Keratinocyte (primary cell): ENCODE measurements around the gene UGT3A1.

Experiments used
- EZH2 ChIP-seq: IDR thresholded peaks from one replicate; pipeline ENCODE4 v1.6.1; 2012; ENCODE audit warnings: inconsistent platforms, mild to moderate bottlenecking, low read length, moderate library complexity
- TF ChIP-seq, protein P1 (sequence below), 3 experiments: IDR thresholded peaks in 1 of 3; conservative IDR thresholded peaks in 1 of 3; optimal IDR thresholded peaks in 1 of 3; 2 replicates in 2 of 3; 3 replicates in 1 of 3; pipeline versions ENCODE3 to v1.5.1; 2011; ENCODE audit warnings: low read length in 3 of 3, mild to moderate bottlenecking in 3 of 3, moderate library complexity in 2 of 3, control low read depth in 1 of 3, inconsistent platforms in 1 of 3; ENCODE audit not compliant: insufficient read depth in 2 of 3; ENCODE audit errors: extremely low read depth in 1 of 3

DNA sequence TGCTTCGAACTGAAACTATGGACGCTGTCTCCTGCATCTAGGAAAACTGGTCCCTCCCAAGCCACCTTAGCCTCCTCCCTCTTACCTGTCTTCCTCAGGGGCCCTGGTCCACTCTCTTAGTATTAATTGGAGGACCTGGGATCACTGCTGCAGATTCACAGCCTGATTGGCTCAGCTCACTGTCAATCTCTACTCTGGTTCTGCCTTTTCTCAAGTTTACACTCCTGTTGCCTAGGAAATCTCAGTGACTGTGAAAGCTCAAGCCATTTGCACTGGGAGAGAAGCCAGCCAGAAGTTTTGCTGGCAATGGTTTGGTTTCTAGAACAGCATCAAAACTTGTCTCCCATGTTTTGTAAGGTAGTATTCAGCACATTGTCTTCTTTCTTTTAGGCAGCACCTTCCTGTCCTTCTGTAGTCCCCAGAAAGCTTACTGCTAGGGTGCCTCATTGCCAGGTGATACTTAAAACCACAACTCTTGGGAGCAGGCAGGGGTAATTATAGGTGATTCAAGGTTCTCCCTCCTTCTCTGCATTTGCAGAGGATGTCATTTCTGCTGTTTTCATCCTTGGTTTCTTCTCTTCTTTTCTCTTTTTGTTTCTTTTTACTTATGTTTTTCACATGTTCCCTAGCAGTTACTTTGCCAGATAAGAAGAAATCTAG is 52.5 kb downstream of the UGT3A1 start, which contains the start of gene CAPSL:
- no peak for TF ChIP-seq EZH2
- TF ChIP-seq, protein P1, sequence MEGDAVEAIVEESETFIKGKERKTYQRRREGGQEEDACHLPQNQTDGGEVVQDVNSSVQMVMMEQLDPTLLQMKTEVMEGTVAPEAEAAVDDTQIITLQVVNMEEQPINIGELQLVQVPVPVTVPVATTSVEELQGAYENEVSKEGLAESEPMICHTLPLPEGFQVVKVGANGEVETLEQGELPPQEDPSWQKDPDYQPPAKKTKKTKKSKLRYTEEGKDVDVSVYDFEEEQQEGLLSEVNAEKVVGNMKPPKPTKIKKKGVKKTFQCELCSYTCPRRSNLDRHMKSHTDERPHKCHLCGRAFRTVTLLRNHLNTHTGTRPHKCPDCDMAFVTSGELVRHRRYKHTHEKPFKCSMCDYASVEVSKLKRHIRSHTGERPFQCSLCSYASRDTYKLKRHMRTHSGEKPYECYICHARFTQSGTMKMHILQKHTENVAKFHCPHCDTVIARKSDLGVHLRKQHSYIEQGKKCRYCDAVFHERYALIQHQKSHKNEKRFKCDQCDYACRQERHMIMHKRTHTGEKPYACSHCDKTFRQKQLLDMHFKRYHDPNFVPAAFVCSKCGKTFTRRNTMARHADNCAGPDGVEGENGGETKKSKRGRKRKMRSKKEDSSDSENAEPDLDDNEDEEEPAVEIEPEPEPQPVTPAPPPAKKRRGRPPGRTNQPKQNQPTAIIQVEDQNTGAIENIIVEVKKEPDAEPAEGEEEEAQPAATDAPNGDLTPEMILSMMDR (optimal IDR thresholded peaks at IDR 0.05 in 1 of 3, IDR thresholded peaks at IDR 0.05 in 1 of 3, conservative IDR thresholded peaks at IDR 0.05 in 1 of 3; ENCODE audit: extremely low read depth in 1 of 3, insufficient read depth in 2 of 3, low read length in 3 of 3): no peak
